Measurements from ENCODE around the gene PSMD3.
"Not testable (repeated sequence)": the region's sequence is repeated elsewhere in the genome, so short reads cannot be mapped to it uniquely, and the experiment has no call there.

The PSMD3 gene

DNA sequence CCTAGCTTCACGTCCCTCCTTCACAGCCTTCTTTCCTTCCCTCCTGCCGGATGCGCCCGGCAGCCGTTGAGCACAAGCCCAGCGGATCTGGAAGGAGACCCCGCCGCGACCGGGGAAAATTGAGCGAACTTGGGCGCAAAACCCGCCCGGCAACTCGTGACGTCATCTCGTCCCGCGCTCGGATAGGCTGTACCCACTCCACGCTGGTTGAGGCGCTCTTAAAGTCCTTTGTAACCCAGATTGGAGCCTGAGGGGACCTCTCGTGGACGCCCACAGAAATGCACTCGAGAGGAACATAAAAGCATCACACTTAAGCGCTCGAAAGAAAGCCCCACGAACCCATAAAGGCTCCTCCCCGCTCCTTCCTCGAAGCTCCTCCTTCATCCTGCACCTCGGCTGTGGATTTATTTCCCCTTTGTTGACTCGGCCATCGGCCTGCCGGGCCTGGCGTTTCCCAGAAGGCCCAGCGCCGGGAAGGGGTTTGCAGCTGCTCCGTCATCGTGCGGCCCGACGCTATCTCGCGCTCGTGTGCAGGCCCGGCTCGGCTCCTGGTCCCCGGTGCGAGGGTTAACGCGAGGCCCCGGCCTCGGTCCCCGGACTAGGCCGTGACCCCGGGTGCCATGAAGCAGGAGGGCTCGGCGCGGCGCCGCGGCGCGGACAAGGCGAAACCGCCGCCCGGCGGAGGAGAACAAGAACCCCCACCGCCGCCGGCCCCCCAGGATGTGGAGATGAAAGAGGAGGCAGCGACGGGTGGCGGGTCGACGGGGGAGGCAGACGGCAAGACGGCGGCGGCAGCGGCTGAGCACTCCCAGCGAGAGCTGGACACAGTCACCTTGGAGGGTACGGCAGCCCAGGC, at the start of gene PSMD3:
Gene PSMD3 (plus strand): TSS at position 457 of the 856 bp plus-strand sequence. CDS start 164 bp downstream, at position 621.
- peak within 1 kb of the TSS; percentile 62 for H2AFZ ChIP-seq (ENCODE audit: low read depth, low read length)
- peaks cover 19% of the 10 kb centered on the region for H3K36me3 ChIP-seq (ENCODE audit: insufficient read depth, low read length)
- H3K4me3 ChIP-seq (ENCODE audit: low read length): peak within 1 kb of the TSS; percentile 61
- no peaks in the 10 kb centered on the region for H3K9me3 ChIP-seq (ENCODE audit: low read length)
- H3K4me1 ChIP-seq (ENCODE audit: insufficient read depth, low read length): peaks cover 17% of the 10 kb centered on the region
- peaks cover 9% of the 10 kb centered on the region for H3K27me3 ChIP-seq (ENCODE audit: insufficient read depth, low read length)

DNA sequence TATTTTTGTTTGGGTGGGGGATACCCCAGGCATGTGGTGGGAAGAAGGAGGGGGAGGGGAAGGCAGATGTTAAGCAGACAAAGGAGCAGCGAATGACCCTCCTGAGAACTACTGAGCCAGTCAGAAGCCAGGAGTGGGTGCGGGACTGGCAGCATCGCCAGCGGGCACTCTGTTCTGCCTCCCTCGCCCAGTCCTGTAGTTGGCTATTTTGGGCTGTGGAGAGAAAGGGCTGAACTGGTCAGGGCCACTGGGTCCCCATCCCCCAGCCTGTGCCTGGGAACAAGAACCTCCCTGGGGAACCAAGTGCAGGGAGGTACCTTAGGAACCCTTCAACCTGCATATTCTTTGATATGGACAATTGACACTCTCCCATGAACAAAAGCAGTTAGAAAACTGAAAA, 46.7 kb upstream of the PSMD3 start:
- no peaks in the 10 kb centered on the region for H3K4me1 ChIP-seq (ENCODE audit: insufficient read depth, low read length)
- no peaks in the 10 kb centered on the region for H3K9me3 ChIP-seq (ENCODE audit: low read length)
- no peaks in the 10 kb centered on the region for H3K36me3 ChIP-seq (ENCODE audit: insufficient read depth, low read length)
- H3K27me3 ChIP-seq (ENCODE audit: insufficient read depth, low read length): no peaks in the 10 kb centered on the region
- H3K4me3 ChIP-seq (ENCODE audit: low read length): no peak overlapping the region
- no peak overlapping the region for H2AFZ ChIP-seq (ENCODE audit: low read depth, low read length)

DNA sequence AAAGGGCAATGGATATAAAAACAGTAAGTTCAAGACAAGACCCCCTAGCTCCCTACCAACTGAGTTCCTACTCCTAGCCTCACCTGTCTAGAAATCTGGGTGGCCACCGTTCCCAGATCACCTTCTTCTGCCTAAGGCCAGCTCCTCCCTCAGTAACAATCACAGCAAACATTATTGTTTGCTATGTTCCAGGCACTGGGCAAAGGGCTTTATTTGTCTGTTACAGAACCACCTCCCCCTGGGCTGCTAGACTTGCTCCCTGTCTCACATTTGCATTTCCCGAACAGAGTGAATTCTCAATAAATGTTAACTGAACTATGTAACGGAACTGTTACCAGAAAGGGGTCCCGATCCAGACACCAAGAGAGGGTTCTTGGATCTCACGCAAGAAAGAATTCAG, 46.3 kb upstream of the PSMD3 start:
- H3K27me3 ChIP-seq (ENCODE audit: insufficient read depth, low read length): no peaks in the 10 kb centered on the region
- no peaks in the 10 kb centered on the region for H3K36me3 ChIP-seq (ENCODE audit: insufficient read depth, low read length)
- H3K4me1 ChIP-seq (ENCODE audit: insufficient read depth, low read length): no peaks in the 10 kb centered on the region
- no peak overlapping the region for H3K4me3 ChIP-seq (ENCODE audit: low read length)
- H3K9me3 ChIP-seq (ENCODE audit: low read length): no peaks in the 10 kb centered on the region
- no peak overlapping the region for H2AFZ ChIP-seq (ENCODE audit: low read depth, low read length)

- Histone ChIP-seq H3K9me3 (ENCODE audit: low read length) (no peaks in the 10 kb centered on the region), H3K4me3 (ENCODE audit: low read length) (no peak overlapping the region), H3K27me3 (ENCODE audit: insufficient read depth, low read length) (no peaks in the 10 kb centered on the region), H3K4me1 (ENCODE audit: insufficient read depth, low read length) (no peaks in the 10 kb centered on the region), H2AFZ (ENCODE audit: low read depth, low read length) (no peak overlapping the region), H3K36me3 (ENCODE audit: insufficient read depth, low read length) (no peaks in the 10 kb centered on the region)
These were observed 44.7 kb upstream of the PSMD3 start for GRCh38 chr17:39935909-39936308.

DNA sequence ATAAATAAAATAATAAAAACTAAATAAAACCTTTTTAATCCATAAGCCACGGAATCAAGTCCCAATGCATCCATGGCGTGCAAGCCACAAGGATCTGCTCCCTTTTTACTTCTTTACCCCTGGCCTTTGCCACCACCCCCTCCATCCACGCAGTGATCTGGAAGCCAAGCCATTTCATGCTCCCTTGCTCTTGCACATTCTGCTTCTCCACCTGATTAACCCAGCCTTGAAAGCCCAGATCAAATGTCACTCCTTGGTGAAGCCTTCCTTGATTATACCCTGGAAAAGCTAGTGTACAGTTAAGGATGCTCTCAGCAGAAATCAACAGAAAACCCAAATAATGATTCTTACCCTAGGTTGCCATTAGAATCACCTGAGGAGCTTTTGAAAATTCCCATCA, 43.2 kb upstream of the PSMD3 start:
- H3K36me3 ChIP-seq (ENCODE audit: insufficient read depth, low read length): no peaks in the 10 kb centered on the region
- peaks cover 4% of the 10 kb centered on the region for H3K27me3 ChIP-seq (ENCODE audit: insufficient read depth, low read length)
- no peaks in the 10 kb centered on the region for H3K9me3 ChIP-seq (ENCODE audit: low read length)
- no peak overlapping the region for H3K4me3 ChIP-seq (ENCODE audit: low read length)
- no peak overlapping the region for H2AFZ ChIP-seq (ENCODE audit: low read depth, low read length)
- H3K4me1 ChIP-seq (ENCODE audit: insufficient read depth, low read length): no peaks in the 10 kb centered on the region

DNA sequence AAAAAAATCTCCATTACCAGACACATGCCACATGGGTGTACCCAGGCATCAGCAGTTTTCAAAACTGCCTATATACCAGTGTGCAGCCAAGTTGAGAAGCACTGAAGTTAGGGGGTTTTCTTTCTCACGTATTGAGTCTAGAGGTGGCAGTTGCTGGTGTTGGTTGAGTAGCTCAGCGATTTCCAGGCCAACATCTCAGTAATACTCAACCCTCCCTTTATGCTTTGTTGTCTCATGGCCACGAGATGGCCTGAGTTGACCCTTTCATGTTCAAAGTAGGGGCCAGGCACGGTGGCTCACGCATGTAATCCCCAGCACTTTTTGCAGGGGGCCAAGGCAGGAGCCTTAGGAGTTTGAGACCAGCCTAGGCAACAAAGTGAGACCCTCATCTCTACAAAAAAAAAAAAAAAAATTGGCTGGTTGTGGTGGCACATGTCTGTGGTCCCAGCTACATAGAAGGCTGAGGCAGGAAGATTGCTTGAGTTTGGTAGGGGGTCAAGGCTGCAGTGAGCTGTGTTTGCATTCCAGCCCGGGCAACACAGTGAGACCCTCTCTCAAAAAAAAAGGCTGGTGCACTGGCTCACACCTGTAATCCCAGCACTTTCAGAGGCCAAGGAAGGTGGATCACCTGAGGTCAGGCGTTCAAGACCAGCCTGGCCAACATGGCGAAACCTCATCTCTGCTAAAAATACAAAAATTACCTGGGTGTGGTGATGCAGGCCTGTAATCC, 42.3 kb upstream of the PSMD3 start:
- Histone ChIP-seq H2AFZ (ENCODE audit: low read depth, low read length) (no peak overlapping the region), H3K36me3 (ENCODE audit: insufficient read depth, low read length) (no peaks in the 10 kb centered on the region), H3K27me3 (ENCODE audit: insufficient read depth, low read length) (peaks cover 8% of the 10 kb centered on the region), H3K4me1 (ENCODE audit: insufficient read depth, low read length) (no peaks in the 10 kb centered on the region), H3K9me3 (ENCODE audit: low read length) (no peaks in the 10 kb centered on the region), H3K4me3 (ENCODE audit: low read length) (no peak overlapping the region)

DNA sequence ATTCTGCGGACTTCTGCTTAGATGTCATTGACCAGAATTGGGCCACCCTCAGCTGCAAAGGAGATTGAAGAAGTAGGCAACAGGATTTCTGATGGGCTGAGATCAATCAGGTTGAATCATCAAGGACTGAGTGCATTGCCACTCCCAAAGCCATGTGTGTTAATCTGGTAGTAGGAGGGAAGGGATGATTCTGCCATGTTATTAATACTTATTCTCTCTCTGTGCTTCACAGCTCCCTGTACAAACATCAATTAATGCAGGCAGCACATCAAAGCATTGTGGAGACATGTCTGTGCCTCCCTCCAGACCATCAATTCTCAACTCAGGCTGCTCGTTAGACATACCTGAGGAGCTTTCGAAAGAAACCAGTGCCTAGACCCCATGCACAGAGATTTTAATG, 41.5 kb upstream of the PSMD3 start:
- no peak overlapping the region for H3K4me3 ChIP-seq (ENCODE audit: low read length)
- H3K36me3 ChIP-seq (ENCODE audit: insufficient read depth, low read length): no peaks in the 10 kb centered on the region
- peaks cover 13% of the 10 kb centered on the region for H3K27me3 ChIP-seq (ENCODE audit: insufficient read depth, low read length)
- no peak overlapping the region for H2AFZ ChIP-seq (ENCODE audit: low read depth, low read length)
- peaks cover 2% of the 10 kb centered on the region for H3K9me3 ChIP-seq (ENCODE audit: low read length)
- no peaks in the 10 kb centered on the region for H3K4me1 ChIP-seq (ENCODE audit: insufficient read depth, low read length)

GRCh38 chr17:39939588-39940419, 40.8 kb upstream of the PSMD3 start:
- Histone ChIP-seq H3K9me3 (ENCODE audit: low read length) (peaks cover 2% of the 10 kb centered on the region), H3K36me3 (ENCODE audit: insufficient read depth, low read length) (no peaks in the 10 kb centered on the region), H2AFZ (ENCODE audit: low read depth, low read length) (no peak overlapping the region), H3K4me1 (ENCODE audit: insufficient read depth, low read length) (no peaks in the 10 kb centered on the region), H3K4me3 (ENCODE audit: low read length) (no peak overlapping the region), H3K27me3 (ENCODE audit: insufficient read depth, low read length) (peaks cover 15% of the 10 kb centered on the region)

DNA sequence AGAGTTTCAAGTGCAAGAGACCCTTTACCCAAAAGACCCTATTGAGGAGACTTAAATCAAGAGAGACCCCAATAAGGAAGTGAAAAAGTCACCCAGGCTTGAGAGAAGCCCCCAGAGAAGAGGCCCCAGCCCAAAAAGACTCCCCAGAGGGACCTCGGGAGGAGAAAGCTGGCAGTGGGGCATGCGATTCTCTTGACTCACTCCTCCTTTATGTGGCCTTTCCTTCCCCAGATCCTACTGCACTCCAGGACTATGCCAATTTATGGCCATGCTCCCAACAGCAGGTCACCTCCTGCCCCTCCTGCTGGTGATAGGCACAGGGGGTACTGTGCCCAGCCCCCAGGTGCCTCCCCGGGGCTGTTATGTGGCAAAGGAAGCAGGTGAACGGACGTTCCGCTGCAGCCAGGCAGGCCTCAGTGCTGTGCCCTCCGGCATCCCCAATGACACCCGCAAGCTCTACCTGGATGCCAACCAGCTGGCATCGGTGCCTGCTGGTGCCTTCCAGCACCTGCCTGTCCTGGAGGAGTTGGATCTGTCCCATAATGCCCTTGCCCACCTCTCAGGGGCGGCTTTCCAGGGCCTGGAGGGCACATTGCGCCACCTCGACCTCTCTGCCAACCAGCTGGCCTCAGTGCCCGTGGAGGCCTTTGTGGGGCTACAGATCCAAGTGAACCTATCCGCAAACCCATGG, 36.8 kb upstream of the PSMD3 start:
- H3K36me3 ChIP-seq (ENCODE audit: insufficient read depth, low read length): no peaks in the 10 kb centered on the region
- H3K4me3 ChIP-seq (ENCODE audit: low read length): no peak overlapping the region
- no peaks in the 10 kb centered on the region for H3K4me1 ChIP-seq (ENCODE audit: insufficient read depth, low read length)
- peaks cover 26% of the 10 kb centered on the region for H3K27me3 ChIP-seq (ENCODE audit: insufficient read depth, low read length)
- no peak overlapping the region for H2AFZ ChIP-seq (ENCODE audit: low read depth, low read length)
- H3K9me3 ChIP-seq (ENCODE audit: low read length): peaks cover 2% of the 10 kb centered on the region

DNA sequence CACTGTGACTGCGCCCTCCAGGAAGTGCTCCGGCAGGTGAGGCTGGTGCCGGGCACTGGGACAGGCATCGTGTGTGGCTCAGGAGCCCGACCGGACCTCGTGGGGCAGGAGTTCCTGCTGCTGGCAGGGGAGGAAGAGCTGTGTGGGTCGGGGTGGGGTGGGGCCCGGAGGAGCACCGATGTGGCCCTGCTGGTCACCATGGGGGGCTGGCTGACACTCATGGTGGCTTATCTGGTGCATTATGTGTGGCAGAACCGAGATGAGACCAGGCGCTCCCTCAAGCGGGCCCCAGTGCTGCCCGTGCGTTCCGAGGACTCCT, 36.3 kb upstream of the PSMD3 start:
- Histone ChIP-seq H3K4me1 (ENCODE audit: insufficient read depth, low read length) (no peaks in the 10 kb centered on the region), H2AFZ (ENCODE audit: low read depth, low read length) (no peak overlapping the region), H3K36me3 (ENCODE audit: insufficient read depth, low read length) (no peaks in the 10 kb centered on the region), H3K4me3 (ENCODE audit: low read length) (no peak overlapping the region), H3K27me3 (ENCODE audit: insufficient read depth, low read length) (peaks cover 26% of the 10 kb centered on the region), H3K9me3 (ENCODE audit: low read length) (peaks cover 2% of the 10 kb centered on the region)

GRCh38 chr17:39946551-39947330, 33.9 kb upstream of the PSMD3 start:
- H3K36me3 ChIP-seq (ENCODE audit: insufficient read depth, low read length): no peaks in the 10 kb centered on the region
- no peaks in the 10 kb centered on the region for H3K4me1 ChIP-seq (ENCODE audit: insufficient read depth, low read length)
- H3K4me3 ChIP-seq (ENCODE audit: low read length): no peak overlapping the region
- H3K9me3 ChIP-seq (ENCODE audit: low read length): peaks cover 2% of the 10 kb centered on the region
- H2AFZ ChIP-seq (ENCODE audit: low read depth, low read length): no peak overlapping the region
- peaks cover 26% of the 10 kb centered on the region for H3K27me3 ChIP-seq (ENCODE audit: insufficient read depth, low read length)

- H3K9me3 ChIP-seq (ENCODE audit: low read length); H3K36me3 ChIP-seq (ENCODE audit: insufficient read depth, low read length); H3K4me3 ChIP-seq (ENCODE audit: low read length); H2AFZ ChIP-seq (ENCODE audit: low read depth, low read length); H3K4me1 ChIP-seq (ENCODE audit: insufficient read depth, low read length): not testable (repeated sequence)
- peaks cover 19% of the 10 kb centered on the region for H3K27me3 ChIP-seq (ENCODE audit: insufficient read depth, low read length)
These were observed 32.1 kb upstream of the PSMD3 start for GRCh38 chr17:39948489-39948828.
